OCI-LY1 (cell line): ENCODE measurements around the gene PLEKHA7.
A peak's percentile ranks its signal among the peaks of the same experiment; 100 is the strongest.

Experiments
- H2AFZ ChIP-seq: fragments of 200-600 bp; sonication (generic), shearing (Covaris generic); 2 replicates; pipeline ENCODE4 v1.6.0; 2014; ENCODE audit warnings: antibody characterized with exemption, mild to moderate bottlenecking, low read length
- H3F3A ChIP-seq: fragments of 200-600 bp; sonication (generic), shearing (Covaris generic); 2 replicates; pipeline ENCODE4 v1.6.0; 2014; ENCODE audit warnings: mild to moderate bottlenecking, antibody characterized with exemption, low read length, moderate library complexity; ENCODE audit not compliant: insufficient read depth
- H3K27ac ChIP-seq: fragments of 200-600 bp; sonication (generic); 2 replicates; pipeline ENCODE4 v1.5.1; 2014; ENCODE audit warnings: low read length, mixed run types, mild to moderate bottlenecking, low read depth; ENCODE audit not compliant: poor library complexity, severe bottlenecking
- H3K27me3 ChIP-seq: fragments of 200-600 bp; sonication (generic); 2 replicates; pipeline ENCODE4 v1.6.0; 2014; ENCODE audit warnings: antibody characterized with exemption, mild to moderate bottlenecking, low read length, moderate library complexity; ENCODE audit not compliant: insufficient read depth
- H3K36me3 ChIP-seq: fragments of 200-600 bp; sonication (generic); 2 replicates; pipeline ENCODE4 v1.6.1; 2014; ENCODE audit warnings: mild to moderate bottlenecking, antibody characterized with exemption, low read length, moderate library complexity, mixed read lengths; ENCODE audit not compliant: insufficient read depth
- H3K4me1 ChIP-seq: fragments of 200-600 bp; sonication (generic); 2 replicates; pipeline ENCODE4 v1.5.1; 2014; ENCODE audit warnings: mild to moderate bottlenecking, low read length, moderate library complexity; ENCODE audit not compliant: insufficient read depth, severe bottlenecking
- H3K4me2 ChIP-seq: fragments of 200-600 bp; sonication (generic), shearing (Covaris generic); 2 replicates; pipeline ENCODE4 v1.6.1; 2014; ENCODE audit warnings: low read length
- H3K4me3 ChIP-seq: fragments of 200-600 bp; sonication (generic); 2 replicates; pipeline ENCODE4 v1.5.1; 2014; ENCODE audit warnings: low read length, low read depth, mild to moderate bottlenecking, mixed read lengths; ENCODE audit not compliant: poor library complexity, severe bottlenecking
- H3K79me2 ChIP-seq: fragments of 200-600 bp; shearing (Covaris generic); 2 replicates; pipeline ENCODE4 v1.6.1; 2016; ENCODE audit warnings: mixed run types, low read length, mixed read lengths; ENCODE audit not compliant: insufficient read depth
- H3K9ac ChIP-seq: fragments of 200-600 bp; sonication (generic), shearing (Covaris generic); 2 replicates; pipeline ENCODE4 v1.6.1; 2014; ENCODE audit warnings: mild to moderate bottlenecking, low read length, mixed read lengths
- H3K9me2 ChIP-seq: fragments of 200-600 bp; sonication (generic), shearing (Covaris generic); 2 replicates; pipeline ENCODE4 v1.6.1; 2014; ENCODE audit warnings: low read depth, mild to moderate bottlenecking, low read length, mixed read lengths
- H3K9me3 ChIP-seq: fragments of 200-600 bp; shearing (Covaris generic); 2 replicates; pipeline ENCODE4 v1.6.1; 2014; ENCODE audit warnings: low read length, mixed read lengths
- H4K20me1 ChIP-seq: fragments of 200-600 bp; sonication (generic), shearing (Covaris generic); 2 replicates; pipeline ENCODE4 v1.6.0; 2016; ENCODE audit warnings: mild to moderate bottlenecking, low read length; ENCODE audit not compliant: insufficient read depth
- CTCF ChIP-seq: fragments of 200-600 bp; sonication (generic), shearing (Covaris generic); IDR thresholded peaks from 2 replicates; pipeline ENCODE4 v1.5.1; 2017; ENCODE audit warnings: mild to moderate bottlenecking, antibody characterized with exemption, low read length, moderate library complexity, mixed read lengths
- EZH2 ChIP-seq: fragments of 200-600 bp; sonication (generic), shearing (Covaris generic); IDR thresholded peaks from 2 replicates; pipeline ENCODE4 v1.8.0; 2017; ENCODE audit warnings: borderline replicate concordance, mixed run types, mild to moderate bottlenecking, antibody characterized with exemption, low read length, moderate library complexity, mixed read lengths

PLEKHA7 gene

GRCh38 chr11:16738193-16738946, 275.8 kb downstream of the PLEKHA7 start, which contains the start of gene C11orf58:
C11orf58 (plus strand) TSS chr11:16738647; CDS start chr11:16738779, 132 bp downstream.
- H2AFZ ChIP-seq = peak within 1 kb of the TSS; percentile 19; the same call in 1 of the 2 replicates
- no peaks in the 10 kb centered on the region for H3K9me2 ChIP-seq
- H3K4me3 ChIP-seq = peak within 1 kb of the TSS; percentile 77
- H3K27ac ChIP-seq = peak within 1 kb of the TSS; percentile 61
- H3K4me2 ChIP-seq = peak within 1 kb of the TSS; percentile 84
- no peaks in the 10 kb centered on the region for H3F3A ChIP-seq
- TF ChIP-seq EZH2 = no peak
- no peak for TF ChIP-seq CTCF
- H3K79me2 ChIP-seq = peaks cover 47% of the 10 kb centered on the region
- peaks cover 31% of the 10 kb centered on the region for H3K4me1 ChIP-seq
- H3K27me3 ChIP-seq = no peaks in the 10 kb centered on the region
- H4K20me1 ChIP-seq = no peaks in the 10 kb centered on the region
- peak within 1 kb of the TSS; percentile 87 for H3K9ac ChIP-seq
- peaks cover 28% of the 10 kb centered on the region for H3K36me3 ChIP-seq
- no peaks in the 10 kb centered on the region for H3K9me3 ChIP-seq

GRCh38 chr11:16737818-16738192, 276.4 kb downstream of the PLEKHA7 start:
- TF ChIP-seq CTCF (no peak), EZH2 (no peak)
- Histone ChIP-seq H3K4me3 (peak overlapping the region; percentile 77), H3K27me3 (no peaks in the 10 kb centered on the region), H3K79me2 (peaks cover 41% of the 10 kb centered on the region), H3K27ac (peak overlapping the region; percentile 61), H3K9me3 (no peaks in the 10 kb centered on the region), H3K36me3 (peaks cover 23% of the 10 kb centered on the region), H3K9me2 (no peaks in the 10 kb centered on the region), H3F3A (no peaks in the 10 kb centered on the region), H3K4me2 (peak overlapping the region; percentile 68), H3K4me1 (peaks cover 31% of the 10 kb centered on the region), H2AFZ (peak overlapping the region; percentile 19; the same call in 1 of the 2 replicates), H4K20me1 (no peaks in the 10 kb centered on the region), H3K9ac (peak overlapping the region; percentile 87)
